H9 (cell line): Measurements from ENCODE around the gene KIAA0513. TPM values are rescaled to one million over a fixed set of nuclear protein-coding genes. Genes with fewer than 3 reads are reported as not detected.

Source experiments
- DNase-seq: peaks from one replicate; pipeline ENCODE4 v3.0.0-alpha.2; 2017
- H2AFZ ChIP-seq: one replicate; pipeline ENCODE4 v1.6.1; 2013; ENCODE audit warnings: mild to moderate bottlenecking, low read length, control low read depth, moderate library complexity
- H2AK5ac ChIP-seq: 2 replicates; pipeline ENCODE4 v1.6.1; 2013; ENCODE audit warnings: low read length, control low read depth, mixed read lengths; ENCODE audit not compliant: insufficient read length
- H2BK120ac ChIP-seq: one replicate; pipeline ENCODE4 v1.6.1; 2013; ENCODE audit warnings: low read depth, mild to moderate bottlenecking, low read length, control low read depth, inconsistent platforms; ENCODE audit not compliant: poor library complexity, severe bottlenecking
- H2BK12ac ChIP-seq: 2 replicates; pipeline ENCODE4 v1.6.1; 2013; ENCODE audit warnings: low read length, control low read depth, mixed read lengths, low read depth; ENCODE audit not compliant: insufficient read length
- H2BK15ac ChIP-seq: 2 replicates; pipeline ENCODE4 v1.6.1; 2013; ENCODE audit warnings: low read depth, low read length, control low read depth
- H2BK20ac ChIP-seq: one replicate; pipeline ENCODE4 v1.6.1; 2013; ENCODE audit warnings: low read depth, mild to moderate bottlenecking, low read length, control low read depth, inconsistent platforms; ENCODE audit not compliant: poor library complexity, severe bottlenecking
- H2BK5ac ChIP-seq: 2 replicates; pipeline ENCODE4 v1.6.1; 2013; ENCODE audit warnings: low read length, control low read depth, mixed read lengths; ENCODE audit not compliant: insufficient read length
- H3K14ac ChIP-seq: 2 replicates; pipeline ENCODE4 v1.6.1; 2013; ENCODE audit warnings: low read length, control low read depth; ENCODE audit not compliant: insufficient read depth
- H3K18ac ChIP-seq: 2 replicates; pipeline ENCODE4 v1.6.1; 2013; ENCODE audit warnings: low read depth, mild to moderate bottlenecking, mixed read lengths, low read length, control low read depth; ENCODE audit not compliant: insufficient read length
- H3K23ac ChIP-seq: 2 replicates; pipeline ENCODE4 v1.6.1; 2013; ENCODE audit warnings: low read length, control low read depth, mixed read lengths, low read depth; ENCODE audit not compliant: insufficient read length
- H3K23me2 ChIP-seq: 2 replicates; pipeline ENCODE4 v1.6.1; 2013; ENCODE audit warnings: low read depth, mild to moderate bottlenecking, mixed read lengths, low read length, control low read depth; ENCODE audit not compliant: insufficient read length, poor library complexity, severe bottlenecking
- H3K27ac ChIP-seq: 2 replicates; pipeline ENCODE4 v1.5.1; 2013; ENCODE audit warnings: low read length, control low read depth, mixed read lengths, low read depth; ENCODE audit not compliant: insufficient read length
- H3K27me3 ChIP-seq: 2 replicates; pipeline ENCODE4 v1.6.1; 2013; ENCODE audit warnings: low read length, control low read depth, inconsistent platforms; ENCODE audit not compliant: insufficient read depth
- H3K4ac ChIP-seq: 2 replicates; pipeline ENCODE4 v1.6.1; 2013; ENCODE audit warnings: low read depth, mild to moderate bottlenecking, control low read depth, inconsistent platforms, low read length, moderate library complexity
- H3K4me1 ChIP-seq: 2 replicates; pipeline ENCODE4 v1.6.1; 2013; ENCODE audit warnings: low read length, control low read depth, inconsistent platforms; ENCODE audit not compliant: insufficient read depth
- H3K4me2 ChIP-seq: 2 replicates; pipeline ENCODE4 v1.6.1; 2013; ENCODE audit warnings: low read length, control low read depth, mixed read lengths; ENCODE audit not compliant: insufficient read length, insufficient read depth
- H3K56ac ChIP-seq: 2 replicates; pipeline ENCODE4 v1.6.1; 2013; ENCODE audit warnings: low read depth, mild to moderate bottlenecking, mixed read lengths, low read length, control low read depth; ENCODE audit not compliant: insufficient read length
- H3K79me1 ChIP-seq: 2 replicates; pipeline ENCODE4 v1.6.1; 2013; ENCODE audit warnings: low read depth, mild to moderate bottlenecking, moderate library complexity, low read length, control low read depth, inconsistent platforms; ENCODE audit not compliant: insufficient read depth, poor library complexity, severe bottlenecking
- H3K79me2 ChIP-seq: 2 replicates; pipeline ENCODE4 v1.6.1; 2013; ENCODE audit warnings: low read length, control low read depth, inconsistent platforms; ENCODE audit not compliant: insufficient read depth
- H3K9ac ChIP-seq: 2 replicates; pipeline ENCODE4 v1.6.1; 2013; ENCODE audit warnings: low read length, control low read depth, mixed read lengths; ENCODE audit not compliant: insufficient read length; ENCODE audit errors: extremely low read depth
- H3K9me3 ChIP-seq: one replicate; pipeline ENCODE4 v1.6.1; 2013; ENCODE audit warnings: low read depth, low read length, inconsistent platforms; ENCODE audit not compliant: control insufficient read depth
- H3T11ph ChIP-seq: one replicate; pipeline ENCODE4 v1.6.1; 2013; ENCODE audit warnings: mild to moderate bottlenecking, low read length, control low read depth, inconsistent platforms
- H4K20me1 ChIP-seq: one replicate; pipeline ENCODE4 v1.6.1; 2013; ENCODE audit not compliant: control insufficient read depth, insufficient read length, insufficient read depth
- H4K5ac ChIP-seq: 2 replicates; pipeline ENCODE4 v1.6.1; 2013; ENCODE audit warnings: low read depth, mild to moderate bottlenecking, mixed read lengths, low read length, control low read depth; ENCODE audit not compliant: insufficient read length
- H4K8ac ChIP-seq: replicated peaks from 2 replicates; pipeline ENCODE4 v1.6.1; 2013; ENCODE audit warnings: low read length, control low read depth, mixed read lengths, low read depth; ENCODE audit not compliant: insufficient read length
- H4K91ac ChIP-seq: 2 replicates; pipeline ENCODE4 v1.6.1; 2013; ENCODE audit warnings: low read depth, mild to moderate bottlenecking, moderate library complexity, mixed read lengths, low read length, control low read depth; ENCODE audit not compliant: insufficient read length
- H3K27ac Mint-ChIP-seq, 3 experiments: 2 replicates in 2 of 3; 3 replicates in 1 of 3; pipeline ENCODE4 v1.8.0; 2020 to 2021; ENCODE audit warnings: mixed read lengths in 3 of 3, mild to moderate bottlenecking in 1 of 3, moderate library complexity in 1 of 3
- H3K27me3 Mint-ChIP-seq: 2 replicates; pipeline ENCODE4 v1.8.0; 2021; ENCODE audit warnings: low read depth, mild to moderate bottlenecking, moderate library complexity, mixed read lengths
- H3K36me3 Mint-ChIP-seq, 3 experiments: 2 replicates in 2 of 3; 3 replicates in 1 of 3; pipeline ENCODE4 v1.8.0; 2020 to 2021; ENCODE audit warnings: low read depth in 3 of 3, mixed read lengths in 3 of 3; ENCODE audit not compliant: insufficient read depth in 1 of 3
- H3K4me1 Mint-ChIP-seq, 2 experiments: 2 replicates each; pipeline ENCODE4 v1.8.0; 2020; ENCODE audit warnings: mixed read lengths in 2 of 2
- H3K4me3 Mint-ChIP-seq, 2 experiments: 2 replicates in 1 of 2; 3 replicates in 1 of 2; pipeline ENCODE4 v1.8.0; 2020 to 2021; ENCODE audit warnings: mild to moderate bottlenecking in 2 of 2, mixed read lengths in 2 of 2, moderate library complexity in 1 of 2
- H3K9me3 Mint-ChIP-seq, 2 experiments: 2 replicates in 1 of 2; 3 replicates in 1 of 2; pipeline ENCODE4 v1.8.0; 2020; ENCODE audit warnings: mild to moderate bottlenecking in 2 of 2, mixed read lengths in 2 of 2, moderate library complexity in 1 of 2
- WGBS: extraction: QIAGEN DNeasy Blood & Tissue Kit; methylation state at CpG from one replicate; pipeline ENCODE4 v1.1.7; 2013; ENCODE audit warnings: missing lambda C conversion rate, low lambda C conversion rate, mixed read lengths; ENCODE audit not compliant: insufficient read length; ENCODE audit errors: extremely low coverage; 5-methylcytosine and 5-hydroxymethylcytosine counted together
- total RNA-seq: library from RNA; stranded (reverse); gene quantifications from 2 replicates; pipeline ENCODE4 v1.2.1, GENCODE V29; 2021
- TF ChIP-seq, protein P1 (sequence below): fragments of 200-600 bp; sonication (generic); conservative IDR thresholded peaks from 3 replicates; pipeline ENCODE4 v1.8.0; 2021; ENCODE audit warnings: antibody characterized with exemption, mild to moderate bottlenecking

KIAA0513 gene
- total RNA-seq, 1 experiment from 2014 or later: 4.7 TPM

DNA sequence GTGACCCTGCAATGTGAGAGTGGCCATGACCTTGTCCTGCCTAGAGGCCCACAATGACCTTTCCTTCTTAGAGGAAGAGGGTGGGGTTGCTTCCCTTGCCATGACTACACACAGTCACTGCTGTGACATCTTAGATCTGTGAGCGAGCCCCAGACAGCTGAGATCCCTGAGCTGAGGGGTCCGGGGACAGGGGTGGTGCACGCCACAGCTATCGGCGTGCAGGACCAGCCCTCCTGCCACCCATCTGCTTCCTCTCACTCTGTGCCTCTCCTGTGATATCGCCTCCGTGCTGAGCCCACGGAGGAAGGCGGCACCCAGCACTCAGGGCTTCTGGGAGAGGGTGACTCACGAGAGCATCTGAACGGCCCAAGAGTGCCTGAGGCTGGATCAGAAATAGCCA, 35.2 kb downstream of the KIAA0513 start:
- Histone ChIP-seq H3K23me2 (no peaks in the 10 kb centered on the region), H3K9me3 (no peaks in the 10 kb centered on the region), H2BK15ac (no peak overlapping the region), H2AK5ac (no peak overlapping the region), H3K79me1 (no peaks in the 10 kb centered on the region), H3K4ac (no peak overlapping the region), H3T11ph (no peak overlapping the region), H4K20me1 (no peaks in the 10 kb centered on the region), H4K8ac (no peak overlapping the region), H2AFZ (no peak overlapping the region), H4K5ac (no peak overlapping the region), H3K56ac (no peak overlapping the region), H4K91ac (no peak overlapping the region), H3K23ac (no peak overlapping the region), H2BK20ac (no peak overlapping the region), H2BK12ac (no peak overlapping the region), H3K4me1 (peaks cover 2% of the 10 kb centered on the region; the same call in 1 of the 2 replicates), H2BK5ac (no peak overlapping the region), H2BK120ac (no peak overlapping the region), H3K9ac (no peak overlapping the region), H3K27ac (no peak overlapping the region), H3K18ac (peak overlapping the region; percentile 34), H3K4me2 (no peak overlapping the region), H3K79me2 (no peaks in the 10 kb centered on the region), H3K27me3 (no peaks in the 10 kb centered on the region), H3K14ac (no peak overlapping the region; the same call in 1 of the 2 replicates)
- no CpG with 5 or more reads among the region's 11 CpGs for WGBS
- Mint-ChIP-seq H3K9me3 (no peaks in the 10 kb centered on the region), H3K27ac (no peak overlapping the region; a peak in 1 of 7 replicates), H3K4me3 (no peak overlapping the region), H3K36me3 (no peaks in the 10 kb centered on the region), H3K27me3 (peaks cover 12% of the 10 kb centered on the region), H3K4me1 (peaks cover 24 to 25% of the 10 kb centered on the region in 2 experiments)
- no peak for DNase-seq
- TF ChIP-seq, protein P1, sequence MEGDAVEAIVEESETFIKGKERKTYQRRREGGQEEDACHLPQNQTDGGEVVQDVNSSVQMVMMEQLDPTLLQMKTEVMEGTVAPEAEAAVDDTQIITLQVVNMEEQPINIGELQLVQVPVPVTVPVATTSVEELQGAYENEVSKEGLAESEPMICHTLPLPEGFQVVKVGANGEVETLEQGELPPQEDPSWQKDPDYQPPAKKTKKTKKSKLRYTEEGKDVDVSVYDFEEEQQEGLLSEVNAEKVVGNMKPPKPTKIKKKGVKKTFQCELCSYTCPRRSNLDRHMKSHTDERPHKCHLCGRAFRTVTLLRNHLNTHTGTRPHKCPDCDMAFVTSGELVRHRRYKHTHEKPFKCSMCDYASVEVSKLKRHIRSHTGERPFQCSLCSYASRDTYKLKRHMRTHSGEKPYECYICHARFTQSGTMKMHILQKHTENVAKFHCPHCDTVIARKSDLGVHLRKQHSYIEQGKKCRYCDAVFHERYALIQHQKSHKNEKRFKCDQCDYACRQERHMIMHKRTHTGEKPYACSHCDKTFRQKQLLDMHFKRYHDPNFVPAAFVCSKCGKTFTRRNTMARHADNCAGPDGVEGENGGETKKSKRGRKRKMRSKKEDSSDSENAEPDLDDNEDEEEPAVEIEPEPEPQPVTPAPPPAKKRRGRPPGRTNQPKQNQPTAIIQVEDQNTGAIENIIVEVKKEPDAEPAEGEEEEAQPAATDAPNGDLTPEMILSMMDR: no peak
